NB4 (cell line): ENCODE measurements around the gene GSTK1.

Experiments used
- TF ChIP-seq, protein P1 (sequence below): IDR thresholded peaks from one replicate; pipeline ENCODE4 v1.5.1; 2012; ENCODE audit warnings: low read depth, low read length
- TF ChIP-seq, protein P2 (sequence below): IDR thresholded peaks from 2 replicates; pipeline ENCODE4 v1.6.1; 2011; ENCODE audit warnings: low read depth, low read length

- TF ChIP-seq, protein P1, sequence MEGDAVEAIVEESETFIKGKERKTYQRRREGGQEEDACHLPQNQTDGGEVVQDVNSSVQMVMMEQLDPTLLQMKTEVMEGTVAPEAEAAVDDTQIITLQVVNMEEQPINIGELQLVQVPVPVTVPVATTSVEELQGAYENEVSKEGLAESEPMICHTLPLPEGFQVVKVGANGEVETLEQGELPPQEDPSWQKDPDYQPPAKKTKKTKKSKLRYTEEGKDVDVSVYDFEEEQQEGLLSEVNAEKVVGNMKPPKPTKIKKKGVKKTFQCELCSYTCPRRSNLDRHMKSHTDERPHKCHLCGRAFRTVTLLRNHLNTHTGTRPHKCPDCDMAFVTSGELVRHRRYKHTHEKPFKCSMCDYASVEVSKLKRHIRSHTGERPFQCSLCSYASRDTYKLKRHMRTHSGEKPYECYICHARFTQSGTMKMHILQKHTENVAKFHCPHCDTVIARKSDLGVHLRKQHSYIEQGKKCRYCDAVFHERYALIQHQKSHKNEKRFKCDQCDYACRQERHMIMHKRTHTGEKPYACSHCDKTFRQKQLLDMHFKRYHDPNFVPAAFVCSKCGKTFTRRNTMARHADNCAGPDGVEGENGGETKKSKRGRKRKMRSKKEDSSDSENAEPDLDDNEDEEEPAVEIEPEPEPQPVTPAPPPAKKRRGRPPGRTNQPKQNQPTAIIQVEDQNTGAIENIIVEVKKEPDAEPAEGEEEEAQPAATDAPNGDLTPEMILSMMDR: no peak
- TF ChIP-seq, protein P2, sequence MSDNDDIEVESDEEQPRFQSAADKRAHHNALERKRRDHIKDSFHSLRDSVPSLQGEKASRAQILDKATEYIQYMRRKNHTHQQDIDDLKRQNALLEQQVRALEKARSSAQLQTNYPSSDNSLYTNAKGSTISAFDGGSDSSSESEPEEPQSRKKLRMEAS: no peak
Observed at GRCh38 chr7:143222782-143223181, 40.5 kb upstream of the GSTK1 start.
